Hepatocyte (in vitro differentiated cells): Measurements from ENCODE around the gene CACNA1C.

Experiments
- EZH2phosphoT487 ChIP-seq: fragments of 200-600 bp; sonication (generic); IDR thresholded peaks from one replicate; pipeline ENCODE4 v1.6.1; 2018; ENCODE audit warnings: antibody characterized with exemption, mild to moderate bottlenecking, low read depth, moderate library complexity; ENCODE audit not compliant: unreplicated experiment, severe bottlenecking
- TF ChIP-seq, protein P1 (sequence below): fragments of 200-600 bp; sonication (generic); IDR thresholded peaks from 2 replicates; pipeline ENCODE4 v1.5.1; 2016; ENCODE audit warnings: antibody characterized with exemption, mild to moderate bottlenecking; ENCODE audit not compliant: poor library complexity

DNA sequence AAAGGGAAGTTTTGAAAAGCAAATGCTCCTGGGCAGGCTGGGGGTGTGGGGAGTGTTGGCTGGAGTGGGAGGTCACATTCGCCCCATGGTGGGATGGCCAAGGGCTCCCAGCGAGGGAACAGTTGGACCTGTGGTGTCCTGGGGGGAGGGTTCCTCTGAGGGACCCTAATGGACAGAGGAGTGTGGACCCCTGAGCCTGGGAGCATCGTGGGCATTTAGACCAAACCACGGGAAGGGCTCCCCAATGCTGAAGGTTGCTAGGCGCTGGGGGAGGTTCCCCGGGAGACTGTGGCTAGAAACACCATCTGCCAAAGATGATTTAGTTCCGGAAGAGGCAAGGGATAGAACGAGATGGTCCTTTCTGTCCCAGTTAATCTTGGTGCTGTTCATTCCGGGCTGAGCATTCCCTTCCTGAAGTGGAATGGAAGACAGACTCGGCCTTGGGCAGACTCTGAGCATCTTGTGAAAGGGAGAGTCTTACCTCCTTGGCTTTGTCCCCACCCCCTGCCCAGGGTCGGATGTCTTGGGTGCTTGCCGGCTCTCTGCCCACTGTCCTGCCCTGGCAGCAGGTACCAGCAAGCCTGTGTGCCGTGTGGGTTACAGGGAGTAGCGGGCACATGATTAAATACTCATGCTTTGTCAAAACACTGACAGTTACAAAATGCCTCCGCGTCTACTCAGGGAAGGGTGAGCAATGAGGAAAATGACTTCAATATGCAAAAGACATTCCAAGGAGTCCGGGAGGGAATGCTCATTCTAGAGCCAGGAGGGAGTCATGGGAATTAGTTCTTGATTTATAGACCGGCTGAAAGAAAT, 215.9 kb downstream of the CACNA1C start:
- TF ChIP-seq, protein P1, sequence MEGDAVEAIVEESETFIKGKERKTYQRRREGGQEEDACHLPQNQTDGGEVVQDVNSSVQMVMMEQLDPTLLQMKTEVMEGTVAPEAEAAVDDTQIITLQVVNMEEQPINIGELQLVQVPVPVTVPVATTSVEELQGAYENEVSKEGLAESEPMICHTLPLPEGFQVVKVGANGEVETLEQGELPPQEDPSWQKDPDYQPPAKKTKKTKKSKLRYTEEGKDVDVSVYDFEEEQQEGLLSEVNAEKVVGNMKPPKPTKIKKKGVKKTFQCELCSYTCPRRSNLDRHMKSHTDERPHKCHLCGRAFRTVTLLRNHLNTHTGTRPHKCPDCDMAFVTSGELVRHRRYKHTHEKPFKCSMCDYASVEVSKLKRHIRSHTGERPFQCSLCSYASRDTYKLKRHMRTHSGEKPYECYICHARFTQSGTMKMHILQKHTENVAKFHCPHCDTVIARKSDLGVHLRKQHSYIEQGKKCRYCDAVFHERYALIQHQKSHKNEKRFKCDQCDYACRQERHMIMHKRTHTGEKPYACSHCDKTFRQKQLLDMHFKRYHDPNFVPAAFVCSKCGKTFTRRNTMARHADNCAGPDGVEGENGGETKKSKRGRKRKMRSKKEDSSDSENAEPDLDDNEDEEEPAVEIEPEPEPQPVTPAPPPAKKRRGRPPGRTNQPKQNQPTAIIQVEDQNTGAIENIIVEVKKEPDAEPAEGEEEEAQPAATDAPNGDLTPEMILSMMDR = no peak
- TF ChIP-seq EZH2phosphoT487 = no peak
